ENCODE results near the gene PACSIN2. TPM values are rescaled to one million over a fixed set of nuclear protein-coding genes. Genes with fewer than 3 reads are reported as not detected.

The PACSIN2 gene
- total RNA-seq, 1 experiment from 2014 or later: 70.5 TPM

- ATAC-seq: peak; percentile 87
- POLR2A ChIA-PET: interaction anchor here (0.5 to 0.7 kb wide), 4 partner anchors 15 to 71 kb away, joined by 3 read pairs; no protein-coding TSS in a partner anchor
- H3K27ac Mint-ChIP-seq: peak overlapping the region; percentile 92
- peaks cover 38% of the 10 kb centered on the region for H3K4me1 Mint-ChIP-seq
- TF ChIP-seq, protein P1, sequence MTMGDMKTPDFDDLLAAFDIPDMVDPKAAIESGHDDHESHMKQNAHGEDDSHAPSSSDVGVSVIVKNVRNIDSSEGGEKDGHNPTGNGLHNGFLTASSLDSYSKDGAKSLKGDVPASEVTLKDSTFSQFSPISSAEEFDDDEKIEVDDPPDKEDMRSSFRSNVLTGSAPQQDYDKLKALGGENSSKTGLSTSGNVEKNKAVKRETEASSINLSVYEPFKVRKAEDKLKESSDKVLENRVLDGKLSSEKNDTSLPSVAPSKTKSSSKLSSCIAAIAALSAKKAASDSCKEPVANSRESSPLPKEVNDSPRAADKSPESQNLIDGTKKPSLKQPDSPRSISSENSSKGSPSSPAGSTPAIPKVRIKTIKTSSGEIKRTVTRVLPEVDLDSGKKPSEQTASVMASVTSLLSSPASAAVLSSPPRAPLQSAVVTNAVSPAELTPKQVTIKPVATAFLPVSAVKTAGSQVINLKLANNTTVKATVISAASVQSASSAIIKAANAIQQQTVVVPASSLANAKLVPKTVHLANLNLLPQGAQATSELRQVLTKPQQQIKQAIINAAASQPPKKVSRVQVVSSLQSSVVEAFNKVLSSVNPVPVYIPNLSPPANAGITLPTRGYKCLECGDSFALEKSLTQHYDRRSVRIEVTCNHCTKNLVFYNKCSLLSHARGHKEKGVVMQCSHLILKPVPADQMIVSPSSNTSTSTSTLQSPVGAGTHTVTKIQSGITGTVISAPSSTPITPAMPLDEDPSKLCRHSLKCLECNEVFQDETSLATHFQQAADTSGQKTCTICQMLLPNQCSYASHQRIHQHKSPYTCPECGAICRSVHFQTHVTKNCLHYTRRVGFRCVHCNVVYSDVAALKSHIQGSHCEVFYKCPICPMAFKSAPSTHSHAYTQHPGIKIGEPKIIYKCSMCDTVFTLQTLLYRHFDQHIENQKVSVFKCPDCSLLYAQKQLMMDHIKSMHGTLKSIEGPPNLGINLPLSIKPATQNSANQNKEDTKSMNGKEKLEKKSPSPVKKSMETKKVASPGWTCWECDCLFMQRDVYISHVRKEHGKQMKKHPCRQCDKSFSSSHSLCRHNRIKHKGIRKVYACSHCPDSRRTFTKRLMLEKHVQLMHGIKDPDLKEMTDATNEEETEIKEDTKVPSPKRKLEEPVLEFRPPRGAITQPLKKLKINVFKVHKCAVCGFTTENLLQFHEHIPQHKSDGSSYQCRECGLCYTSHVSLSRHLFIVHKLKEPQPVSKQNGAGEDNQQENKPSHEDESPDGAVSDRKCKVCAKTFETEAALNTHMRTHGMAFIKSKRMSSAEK (CRISPR knock-in tag; IDR thresholded peaks at IDR 0.05; ENCODE audit: borderline replicate concordance): no peak
- TF ChIP-seq JAZF1 (CRISPR knock-in tag; IDR thresholded peaks at IDR 0.05) (no peak), NFE2L1 (CRISPR knock-in tag; IDR thresholded peaks at IDR 0.05) (0 out of 2 replicates have a peak, but pooled peaks have one; percentile 21), NFATC4 (CRISPR knock-in tag; IDR thresholded peaks at IDR 0.05) (no peak), TEAD4 (CRISPR knock-in tag; IDR thresholded peaks at IDR 0.05) (no peak), SP1 (CRISPR knock-in tag; conservative IDR thresholded peaks at IDR 0.05) (0 out of 2 replicates have a peak, but pooled peaks have one; percentile 44), CREB1 (CRISPR knock-in tag; IDR thresholded peaks at IDR 0.05) (no peak)
- TF ChIP-seq, protein P2, sequence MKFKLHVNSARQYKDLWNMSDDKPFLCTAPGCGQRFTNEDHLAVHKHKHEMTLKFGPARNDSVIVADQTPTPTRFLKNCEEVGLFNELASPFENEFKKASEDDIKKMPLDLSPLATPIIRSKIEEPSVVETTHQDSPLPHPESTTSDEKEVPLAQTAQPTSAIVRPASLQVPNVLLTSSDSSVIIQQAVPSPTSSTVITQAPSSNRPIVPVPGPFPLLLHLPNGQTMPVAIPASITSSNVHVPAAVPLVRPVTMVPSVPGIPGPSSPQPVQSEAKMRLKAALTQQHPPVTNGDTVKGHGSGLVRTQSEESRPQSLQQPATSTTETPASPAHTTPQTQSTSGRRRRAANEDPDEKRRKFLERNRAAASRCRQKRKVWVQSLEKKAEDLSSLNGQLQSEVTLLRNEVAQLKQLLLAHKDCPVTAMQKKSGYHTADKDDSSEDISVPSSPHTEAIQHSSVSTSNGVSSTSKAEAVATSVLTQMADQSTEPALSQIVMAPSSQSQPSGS (CRISPR knock-in tag; IDR thresholded peaks at IDR 0.05; ENCODE audit: borderline replicate concordance, low read depth): no peak
- TF ChIP-seq, protein P3, sequence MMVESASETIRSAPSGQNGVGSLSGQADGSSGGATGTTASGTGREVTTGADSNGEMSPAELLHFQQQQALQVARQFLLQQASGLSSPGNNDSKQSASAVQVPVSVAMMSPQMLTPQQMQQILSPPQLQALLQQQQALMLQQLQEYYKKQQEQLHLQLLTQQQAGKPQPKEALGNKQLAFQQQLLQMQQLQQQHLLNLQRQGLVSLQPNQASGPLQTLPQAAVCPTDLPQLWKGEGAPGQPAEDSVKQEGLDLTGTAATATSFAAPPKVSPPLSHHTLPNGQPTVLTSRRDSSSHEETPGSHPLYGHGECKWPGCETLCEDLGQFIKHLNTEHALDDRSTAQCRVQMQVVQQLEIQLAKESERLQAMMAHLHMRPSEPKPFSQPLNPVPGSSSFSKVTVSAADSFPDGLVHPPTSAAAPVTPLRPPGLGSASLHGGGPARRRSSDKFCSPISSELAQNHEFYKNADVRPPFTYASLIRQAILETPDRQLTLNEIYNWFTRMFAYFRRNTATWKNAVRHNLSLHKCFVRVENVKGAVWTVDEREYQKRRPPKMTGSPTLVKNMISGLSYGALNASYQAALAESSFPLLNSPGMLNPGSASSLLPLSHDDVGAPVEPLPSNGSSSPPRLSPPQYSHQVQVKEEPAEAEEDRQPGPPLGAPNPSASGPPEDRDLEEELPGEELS (CRISPR knock-in tag; IDR thresholded peaks at IDR 0.05): no peak
- TF ChIP-seq, protein P4, sequence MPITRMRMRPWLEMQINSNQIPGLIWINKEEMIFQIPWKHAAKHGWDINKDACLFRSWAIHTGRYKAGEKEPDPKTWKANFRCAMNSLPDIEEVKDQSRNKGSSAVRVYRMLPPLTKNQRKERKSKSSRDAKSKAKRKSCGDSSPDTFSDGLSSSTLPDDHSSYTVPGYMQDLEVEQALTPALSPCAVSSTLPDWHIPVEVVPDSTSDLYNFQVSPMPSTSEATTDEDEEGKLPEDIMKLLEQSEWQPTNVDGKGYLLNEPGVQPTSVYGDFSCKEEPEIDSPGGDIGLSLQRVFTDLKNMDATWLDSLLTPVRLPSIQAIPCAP (CRISPR knock-in tag; IDR thresholded peaks at IDR 0.05): no peak
- peaks cover 8% of the 10 kb centered on the region; the same call in 1 of the 2 replicates for H3K36me3 Mint-ChIP-seq
- no peaks in the 10 kb centered on the region for H3K27me3 Mint-ChIP-seq (ENCODE audit: low read depth)
- no peaks in the 10 kb centered on the region for H3K9me3 Mint-ChIP-seq
- peak; percentile 42 for DNase-seq (ENCODE audit: low spot score)
- H3K4me3 Mint-ChIP-seq: no peak overlapping the region
- CTCF ChIA-PET: interaction anchor here (0.8 to 3.0 kb wide), 9 partner anchors 8 to 144 kb away, joined by 3 to 14 read pairs (median 3); no protein-coding TSS in a partner anchor
Observed at GRCh38 chr22:42915980-42916765, 98.8 kb downstream of the PACSIN2 start.

- TF ChIP-seq GABPB1 (CRISPR knock-in tag; IDR thresholded peaks at IDR 0.05): 0 out of 2 replicates have a peak, but pooled peaks have one; percentile 16
- TF ChIP-seq SMAD3 (CRISPR knock-in tag; IDR thresholded peaks at IDR 0.05; ENCODE audit: borderline replicate concordance): no peak
- H3K4me1 Mint-ChIP-seq: peaks cover 35% of the 10 kb centered on the region
- peaks cover 9% of the 10 kb centered on the region; the same call in 1 of the 2 replicates for H3K36me3 Mint-ChIP-seq
- H3K9me3 Mint-ChIP-seq: no peaks in the 10 kb centered on the region
- H3K27ac Mint-ChIP-seq: 0 out of 2 replicates have a peak overlapping the region, but pooled peaks have one; percentile 29
- no peak overlapping the region for H3K4me3 Mint-ChIP-seq
- ChIA-PET POLR2A (interaction anchor here (0.6 kb wide), 1 partner anchor 25 kb away, joined by 4 read pairs; no protein-coding TSS in a partner anchor), CTCF (interaction anchor here (0.7 to 3.0 kb wide), 6 partner anchors 47 to 637 kb away, joined by 3 to 14 read pairs (median 8); no protein-coding TSS in a partner anchor)
- ATAC-seq (no peak), DNase-seq (ENCODE audit: low spot score) (no peak)
- H3K27me3 Mint-ChIP-seq (ENCODE audit: low read depth): no peaks in the 10 kb centered on the region
Observed at GRCh38 chr22:42914511-42915076, 100.4 kb downstream of the PACSIN2 start.
